Ishikawa (cell line): ENCODE results near the gene SLC37A1.

Experiments used
- MAX ChIP-seq: IDR thresholded peaks from 2 replicates; pipeline ENCODE4 v1.6.1; 2012
- ZBTB7A ChIP-seq: IDR thresholded peaks from 2 replicates; pipeline ENCODE4 v1.6.1; 2012; ENCODE audit warnings: low read depth

DNA sequence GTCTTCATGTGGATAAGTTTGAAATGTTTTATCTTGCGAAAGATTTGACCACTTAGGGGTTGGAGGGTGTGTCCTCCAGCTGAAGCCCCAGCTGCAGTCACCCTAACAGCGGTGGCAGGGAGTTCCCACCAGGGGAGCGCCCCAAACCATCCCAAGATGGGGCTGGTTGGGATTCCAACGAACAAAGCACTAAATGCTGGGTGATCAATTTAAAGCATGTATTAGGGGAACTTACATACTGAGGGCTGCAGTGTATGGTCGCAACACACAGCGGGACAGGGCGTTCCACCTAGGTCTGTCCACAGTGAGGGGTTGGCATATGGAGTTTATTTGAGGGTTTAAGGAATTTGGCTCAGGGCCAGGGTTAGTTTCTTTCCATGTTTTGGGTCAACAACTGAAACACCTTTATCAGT is 26.3 kb downstream of the SLC37A1 start:
- TF ChIP-seq MAX (no peak), ZBTB7A (no peak)
